GM10847 (cell line): ENCODE data around the gene DHX15.

Source experiments
- POLR2A ChIP-seq: IDR thresholded peaks from 2 replicates; pipeline ENCODE4 v1.6.1; 2011; ENCODE audit not compliant: insufficient read length; ENCODE audit errors: extremely low read depth

Gene DHX15

DNA sequence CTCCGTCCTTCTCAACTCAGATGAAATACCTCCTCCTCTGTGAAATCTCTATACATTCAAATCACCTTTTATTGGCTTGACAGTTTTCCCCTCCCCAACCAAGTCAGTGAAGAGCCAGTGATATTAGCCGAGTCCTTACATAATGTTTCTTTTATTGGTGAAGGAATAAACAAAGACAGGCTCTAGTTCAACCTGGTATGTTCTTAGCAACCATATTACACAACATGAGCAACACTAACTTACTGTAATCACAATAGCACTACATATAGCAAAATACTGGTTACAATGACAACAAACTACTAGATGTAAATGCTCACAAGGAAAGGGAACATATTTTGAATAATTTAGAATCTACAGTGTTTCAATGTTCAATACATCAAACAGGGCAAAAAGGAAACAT is 19.9 kb downstream of the DHX15 start:
- TF ChIP-seq POLR2A: no peak

DNA sequence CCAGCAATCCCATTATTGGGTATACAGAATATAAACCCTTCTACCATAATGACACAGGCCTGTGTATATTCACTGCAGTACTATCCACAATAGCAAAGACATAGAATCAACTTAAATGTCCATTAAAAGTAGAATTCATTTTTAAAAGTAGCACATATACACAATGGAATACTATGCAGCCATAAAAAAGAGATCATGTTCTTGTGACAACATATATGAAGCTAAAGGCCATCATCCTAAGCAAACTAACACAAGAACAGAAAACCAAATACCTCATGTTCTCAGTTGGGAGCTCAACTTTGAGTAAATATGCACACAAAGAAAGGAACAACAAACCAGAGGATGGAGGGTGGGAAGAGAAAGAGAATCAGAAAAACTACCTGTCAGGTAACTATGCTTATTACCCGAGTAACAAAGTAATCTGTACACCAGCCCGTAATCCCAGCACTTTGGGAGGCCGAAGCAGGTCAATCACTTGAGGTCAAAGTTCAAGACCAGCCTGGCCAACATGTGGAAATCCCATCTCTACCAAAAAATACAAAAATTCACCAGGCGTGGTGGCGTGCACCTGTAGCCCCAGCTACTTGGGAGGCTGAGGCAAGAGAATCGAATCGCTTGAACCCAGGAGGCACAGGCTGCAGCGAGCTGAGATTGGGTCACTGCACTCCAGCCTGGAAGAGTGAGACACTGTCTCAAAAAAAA is 22.8 kb downstream of the DHX15 start:
- no peak for TF ChIP-seq POLR2A

DNA sequence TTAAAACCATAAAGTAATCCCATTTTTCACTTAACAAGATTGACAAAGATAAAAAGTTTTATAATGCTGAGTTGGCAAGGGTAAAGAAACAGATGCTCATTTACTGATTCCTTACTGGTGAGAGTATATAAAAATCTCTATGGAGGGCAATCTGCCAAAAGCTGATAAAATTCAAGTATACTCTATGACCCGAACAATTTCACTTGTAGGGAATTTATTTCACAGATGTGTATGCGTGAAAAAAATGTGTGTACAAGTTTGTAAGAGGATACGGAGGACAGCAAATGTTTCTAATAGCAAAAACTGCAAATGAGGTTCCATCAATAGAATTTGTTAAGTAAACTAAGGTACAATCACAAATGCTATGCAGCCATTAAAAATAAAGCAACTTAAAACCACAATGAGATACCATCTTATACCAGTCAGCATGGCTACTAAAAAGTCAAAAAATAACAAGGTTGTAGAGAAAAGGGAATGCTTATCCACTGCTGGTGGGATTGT is 23.4 kb downstream of the DHX15 start:
- no peak for TF ChIP-seq POLR2A

- no peak for TF ChIP-seq POLR2A
These were observed 24.5 kb downstream of the DHX15 start for GRCh38 chr4:24559889-24560288.

- no peak for TF ChIP-seq POLR2A
These were observed 25.1 kb downstream of the DHX15 start for GRCh38 chr4:24559032-24559821.

- no peak for TF ChIP-seq POLR2A
These were observed 27.0 kb downstream of the DHX15 start for GRCh38 chr4:24557026-24558025.

DNA sequence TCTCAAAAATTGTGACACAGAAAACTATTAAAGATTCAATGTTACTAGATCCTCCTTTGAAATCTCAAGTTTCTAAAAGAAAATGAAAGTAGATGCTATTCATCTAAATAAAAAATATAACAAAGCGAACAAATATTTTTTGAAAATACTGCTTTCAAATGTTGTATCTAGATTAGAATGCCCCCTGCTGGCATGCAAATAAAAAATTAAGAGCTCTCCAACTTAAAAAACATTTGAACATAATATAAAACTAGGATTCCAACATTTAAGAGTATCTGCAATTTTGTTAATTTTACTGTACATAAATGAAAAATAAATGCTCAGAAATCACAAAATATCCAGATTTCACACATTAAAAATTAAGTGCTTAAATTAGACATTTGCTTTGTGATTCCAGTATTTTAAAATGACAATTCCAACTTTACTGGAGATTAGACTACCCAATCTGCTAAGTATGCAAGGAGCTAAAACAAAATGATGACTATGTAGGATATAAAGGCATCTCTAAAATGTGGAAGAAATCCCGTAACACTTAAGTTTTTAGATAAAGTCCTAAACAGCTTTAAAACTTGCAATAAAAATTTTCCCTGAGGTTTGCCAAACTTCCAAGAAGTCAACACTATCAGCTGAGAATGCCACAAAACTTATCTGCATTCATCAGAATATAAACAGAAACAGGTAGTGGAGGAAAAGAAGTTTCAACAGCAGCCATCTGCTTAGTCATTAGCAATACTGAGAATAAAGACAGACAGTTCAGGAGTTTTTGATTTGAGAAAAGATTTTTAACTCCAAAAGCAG is 32.7 kb downstream of the DHX15 start:
- no peak for TF ChIP-seq POLR2A

GRCh38 chr4:24550441-24551175 is 33.7 kb downstream of the DHX15 start:
- TF ChIP-seq POLR2A: no peak

DNA sequence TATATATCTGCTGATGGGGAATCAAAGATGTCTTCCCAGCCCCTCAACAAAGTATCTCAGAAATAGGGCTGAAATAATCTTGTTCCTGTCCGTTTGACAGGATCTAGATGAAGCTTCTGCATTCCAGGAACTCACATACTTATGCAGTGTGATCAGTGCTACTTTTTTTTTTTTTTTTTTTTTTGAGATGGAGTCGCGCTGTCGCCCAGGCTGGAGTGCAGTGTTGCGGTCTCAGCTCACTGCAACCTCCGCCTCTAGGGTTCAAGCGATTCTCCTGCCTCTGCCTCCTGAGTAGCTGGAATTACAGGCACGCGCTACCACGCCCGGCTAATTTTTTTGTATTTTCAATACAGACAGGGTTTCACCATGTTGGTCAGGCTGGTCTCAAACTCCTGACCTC is 36.4 kb downstream of the DHX15 start:
- no peak for TF ChIP-seq POLR2A

GRCh38 chr4:24544208-24544988 is 40.0 kb downstream of the DHX15 start:
- no peak for TF ChIP-seq POLR2A

DNA sequence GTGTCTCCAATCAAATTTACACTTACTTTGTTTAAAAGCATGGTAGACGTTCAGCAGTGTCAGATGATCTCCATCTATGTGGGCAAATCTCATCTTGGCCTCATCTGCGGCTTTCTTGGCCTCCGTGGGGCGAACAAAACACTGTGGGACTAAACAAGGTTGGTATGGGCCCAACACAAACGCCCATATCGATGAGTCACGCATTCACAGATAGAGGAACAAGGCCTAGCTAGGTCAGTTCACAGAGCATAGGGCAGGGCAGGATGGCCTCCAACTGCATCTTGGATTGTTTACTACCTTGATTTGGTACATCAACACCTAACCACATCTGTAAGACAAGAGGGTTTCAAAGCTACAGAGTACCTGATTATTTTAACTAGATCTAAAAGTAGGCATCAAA is 47.3 kb downstream of the DHX15 start:
- TF ChIP-seq POLR2A: no peak

- no peak for TF ChIP-seq POLR2A
These were observed 49.0 kb downstream of the DHX15 start for GRCh38 chr4:24535399-24535798.

DNA sequence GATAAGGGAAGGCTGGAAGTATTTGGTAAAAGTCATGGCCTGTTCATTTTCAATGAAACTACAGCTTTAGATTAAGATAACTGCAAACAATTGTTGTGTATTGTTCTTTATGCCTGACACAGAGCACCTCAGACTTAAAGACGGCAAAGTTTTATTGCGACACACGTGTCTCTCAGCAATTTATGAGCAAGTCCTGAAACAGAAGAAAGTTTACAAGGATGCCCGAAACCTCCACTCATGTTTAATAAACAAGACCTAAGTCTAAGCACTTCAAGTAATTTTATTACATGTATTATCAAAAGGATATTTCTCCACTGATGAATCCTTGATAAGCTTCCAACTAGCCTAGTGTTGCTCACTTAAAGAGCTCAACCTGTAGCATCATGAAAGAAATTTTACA is 51.0 kb downstream of the DHX15 start:
- TF ChIP-seq POLR2A: no peak
